Heart left ventricle (tissue), 16 donors: ENCODE results near the gene CILP2. TPM values are rescaled to one million over a fixed set of nuclear protein-coding genes. Genes with fewer than 3 reads are reported as not detected.

ENCODE experiments used
- ATAC-seq, 4 donors: fragments of 200-7000 bp; cut with Tn5 transposase; one replicate each; pipeline ENCODE4 v1.9.1; 2020 to 2022; ENCODE audit warnings: moderate library complexity in 4 of 4, mild to moderate bottlenecking in 3 of 4, moderate number of reproducible peaks in 1 of 4
- DNase-seq, 5 donors: peaks; one replicate each; pipeline ENCODE4 v3.0.0-alpha.2; 2020
- H3K27ac ChIP-seq, 12 donors: fragments of 200-600 bp; sonication (generic) in 4 of 12; one replicate each; pipeline versions ENCODE4 v1.5.0 to v1.8.0; 2016 to 2022; ENCODE audit warnings: mild to moderate bottlenecking in 2 of 12
- H3K27me3 ChIP-seq, 9 donors: fragments of 200-600 bp; sonication (generic) in 2 of 9; one replicate each; pipeline versions ENCODE4 v1.5.1 to v1.8.0; 2016 to 2022; ENCODE audit warnings: mild to moderate bottlenecking in 3 of 9
- H3K36me3 ChIP-seq, 9 donors: fragments of 200-600 bp; sonication (generic) in 2 of 9; one replicate each; pipeline versions ENCODE4 v1.5.0 to v1.8.0; 2018 to 2022; ENCODE audit warnings: mild to moderate bottlenecking in 2 of 9
- H3K4me1 ChIP-seq, 12 donors: fragments of 200-600 bp; sonication (generic) in 4 of 12; one replicate each; pipeline versions ENCODE4 v1.5.0 to v1.8.0; 2016 to 2022; ENCODE audit warnings: mild to moderate bottlenecking in 3 of 12
- H3K4me3 ChIP-seq, 12 donors: fragments of 200-600 bp; sonication (generic) in 4 of 12; one replicate each; pipeline versions ENCODE4 v1.5.0 to v1.8.0; 2017 to 2022; ENCODE audit warnings: mild to moderate bottlenecking in 9 of 12, moderate library complexity in 4 of 12
- H3K9me3 ChIP-seq, 12 donors: fragments of 200-600 bp; sonication (generic) in 4 of 12; one replicate each; pipeline versions ENCODE4 v1.5.0 to v1.8.0; 2016 to 2022; ENCODE audit warnings: mild to moderate bottlenecking in 1 of 12
- POLR2A ChIP-seq, 2 donors: fragments of 450-650 bp; IDR thresholded peaks; one replicate each; pipeline ENCODE4 v1.6.1; 2017; ENCODE audit warnings: antibody characterized with exemption in 2 of 2, mild to moderate bottlenecking in 2 of 2, moderate library complexity in 2 of 2
- WGBS, 4 donors: extraction: QIAGEN DNeasy Blood & Tissue Kit in 2 of 4; methylation state at CpG; one replicate each; pipeline versions ENCODE4 v1.1.5 to v1.1.7; 2013 to 2018; 5-methylcytosine and 5-hydroxymethylcytosine counted together
- intact Hi-C, 10 donors: fragments of 100-400 bp; cut with DNase I; formaldehyde crosslinking; loops; one replicate each; pipeline versions ENCODE4 v1.11.1 to v1.14.2; 2022
- polyA plus RNA-seq, 2 donors: library from polyadenylated mRNA; stranded (reverse); fragments of 200-250 nt; gene quantifications; one replicate each; pipeline ENCODE4 v1.2.3, GENCODE V29; 2013
- total RNA-seq, 9 donors: library from RNA; depleted of rRNA in 2 of 9; stranded (reverse); fragments of >200 nt in 2 of 9; fragmentation: NEBNext Ultra II Directional in 3 of 9; extraction: Animal tissue kit (Norgen Biotek cat#: 25700) in 3 of 9; gene quantifications; one replicate each; pipeline versions ENCODE4 v1.1.0 to v1.2.4, GENCODE V29; 2016 to 2023
- TF ChIP-seq, protein P1 (sequence below), 12 donors: fragments of 200-600 bp; sonication (generic) in 4 of 12; IDR thresholded peaks; one replicate each; pipeline versions ENCODE4 v1.5.0 to v1.8.0; 2018 to 2022; ENCODE audit warnings: antibody characterized with exemption in 12 of 12, mild to moderate bottlenecking in 5 of 12
- donor health status: ischemic (EF 13 %, LVEDD 7.1; RV severe dilation, severe dysfunction).
- donor health status: healthy with polysubstance abuse.
- donor health status: DM: no; HTN: yes; CAD: no.
- donor health status: DM: no; HTN: no; CAD: no.
- donor health status: ischemic (EF 25% LVEDD 6.9; RV normal size, moderate dysfunction).
- donor health status: ischemic (EF 25% LVEDD 5.7; RV mildly dilated, moderate dysfunction).
- donor health status: healthy.
- donor health status: DM: yes; HTN: yes; CAD: no.
- donor health status: ischemic (EF 35%, LVEDD 5.7; RV mildly dilated, moderate dysfunction).
- donor health status: nonischemic (EF 11% LVEDD 7.7; RV severe dilation, severe dysfunction).
- donor health status: DM: yes; HTN: yes; CAD: no.
- donor health status: PGD.
- donor health status: ischemic (EF 29% LVEDD 5.4; RV normal size, mild dysfunction).
- donor health status: nonischemic (EF 23%, LVEDD 6.1; RV moderate dilation, normal function).

The CILP2 gene
- total and polyA plus RNA-seq, 11 donors = 0.07 to 0.61 (median 0.22) TPM; not detected in 2

DNA sequence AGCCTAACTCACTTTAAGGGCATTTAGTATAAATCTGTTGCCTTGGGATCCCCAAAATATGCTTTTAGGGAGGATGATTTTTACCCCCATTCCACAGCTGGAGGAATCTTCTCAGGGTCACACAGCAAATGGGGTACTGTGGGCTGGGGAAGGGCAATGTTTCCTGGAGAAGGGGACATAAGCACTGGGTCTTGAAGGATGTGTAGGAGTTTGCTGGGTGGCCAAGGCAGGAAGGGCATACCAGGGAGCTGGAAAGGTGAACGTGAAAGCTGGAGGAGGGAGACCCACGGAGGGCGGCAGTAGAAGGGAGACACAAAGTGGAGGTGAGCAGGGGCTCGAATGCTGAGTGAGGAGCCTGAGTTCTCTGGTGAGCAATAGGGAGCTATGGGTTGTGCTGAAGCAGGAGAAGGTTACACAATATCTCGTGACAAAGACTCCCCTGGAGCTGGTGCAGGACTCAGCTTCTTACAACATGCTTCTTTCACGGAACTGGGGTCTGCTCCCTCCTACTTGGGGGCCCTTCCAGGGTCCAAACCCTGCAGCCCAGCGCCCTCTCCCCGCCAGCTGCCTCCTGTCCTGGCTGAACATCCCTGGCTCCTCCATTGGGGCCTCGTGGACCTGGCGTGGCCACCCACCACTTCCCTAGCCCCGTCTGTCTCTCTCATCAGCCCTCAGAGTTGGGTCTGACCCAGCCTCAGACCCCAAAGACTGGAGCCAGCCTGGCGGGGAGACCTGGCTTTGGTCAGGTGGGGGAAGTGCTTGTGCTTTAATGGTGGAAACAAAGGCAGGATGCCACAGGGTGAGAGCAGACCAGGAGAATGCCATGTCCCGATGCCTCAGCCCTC is 11.1 kb downstream of the CILP2 start:
- Histone ChIP-seq H3K27me3 (peaks cover 0 to 31% (median 0%) of the 10 kb centered on the region in 9 donors), H3K4me3 (no peak overlapping the region), H3K27ac (no peak overlapping the region), H3K4me1 (peaks cover 0 to 32% (median 2%) of the 10 kb centered on the region in 12 donors), H3K9me3 (no peaks in the 10 kb centered on the region), H3K36me3 (no peaks in the 10 kb centered on the region)
- DNase-seq (no peak), ATAC-seq (no peak)
- intact Hi-C loops = no loop called here
- 61 to 71% (median 68%) methylated on average over 13 of the region's 13 CpGs for WGBS, 4 donors
- TF ChIP-seq, protein P1, sequence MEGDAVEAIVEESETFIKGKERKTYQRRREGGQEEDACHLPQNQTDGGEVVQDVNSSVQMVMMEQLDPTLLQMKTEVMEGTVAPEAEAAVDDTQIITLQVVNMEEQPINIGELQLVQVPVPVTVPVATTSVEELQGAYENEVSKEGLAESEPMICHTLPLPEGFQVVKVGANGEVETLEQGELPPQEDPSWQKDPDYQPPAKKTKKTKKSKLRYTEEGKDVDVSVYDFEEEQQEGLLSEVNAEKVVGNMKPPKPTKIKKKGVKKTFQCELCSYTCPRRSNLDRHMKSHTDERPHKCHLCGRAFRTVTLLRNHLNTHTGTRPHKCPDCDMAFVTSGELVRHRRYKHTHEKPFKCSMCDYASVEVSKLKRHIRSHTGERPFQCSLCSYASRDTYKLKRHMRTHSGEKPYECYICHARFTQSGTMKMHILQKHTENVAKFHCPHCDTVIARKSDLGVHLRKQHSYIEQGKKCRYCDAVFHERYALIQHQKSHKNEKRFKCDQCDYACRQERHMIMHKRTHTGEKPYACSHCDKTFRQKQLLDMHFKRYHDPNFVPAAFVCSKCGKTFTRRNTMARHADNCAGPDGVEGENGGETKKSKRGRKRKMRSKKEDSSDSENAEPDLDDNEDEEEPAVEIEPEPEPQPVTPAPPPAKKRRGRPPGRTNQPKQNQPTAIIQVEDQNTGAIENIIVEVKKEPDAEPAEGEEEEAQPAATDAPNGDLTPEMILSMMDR (IDR thresholded peaks at IDR 0.05) = no peak
- TF ChIP-seq POLR2A (IDR thresholded peaks at IDR 0.05) = no peak

DNA sequence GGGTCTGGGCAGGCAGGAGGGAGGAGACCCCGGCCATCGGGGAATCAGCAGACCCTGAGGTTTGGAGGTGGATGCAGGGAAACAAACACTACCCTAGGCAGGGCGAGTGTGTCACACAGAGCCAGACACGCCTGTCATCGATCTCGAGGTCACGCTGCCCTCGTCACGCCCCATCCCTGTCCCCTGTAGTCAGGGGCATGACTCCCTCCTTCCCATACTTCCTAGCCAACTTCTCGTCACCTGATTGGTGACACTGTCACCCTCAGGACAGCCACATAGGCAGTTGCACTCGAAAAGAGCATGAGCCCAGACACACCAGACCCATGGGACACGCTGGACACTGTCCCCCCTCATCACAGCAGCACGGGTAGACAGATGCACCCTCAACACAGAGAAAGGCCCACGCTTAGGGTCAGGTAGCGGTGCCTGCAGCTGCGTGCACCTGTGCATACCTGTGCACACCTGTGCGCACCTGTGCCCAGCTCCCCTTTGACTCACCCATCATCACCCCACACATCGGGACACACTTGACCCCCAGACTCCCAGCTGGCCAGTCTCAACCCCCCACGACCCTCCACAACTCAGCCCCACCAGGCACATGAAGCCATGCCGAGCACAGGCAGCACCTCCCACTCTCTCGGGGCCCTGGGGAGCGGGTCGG is 11.9 kb downstream of the CILP2 start:
- no peaks in the 10 kb centered on the region for H3K9me3 ChIP-seq
- intact Hi-C loops = loop anchor here in 1 of 10 donors (5.0 kb wide), 1 partner anchor 92 kb away; the partner anchor contains the start of gene GMIP
- no peak for DNase-seq
- no peak for ATAC-seq
- H3K36me3 ChIP-seq = no peaks in the 10 kb centered on the region
- H3K27me3 ChIP-seq = peaks cover 0 to 28% (median 0%) of the 10 kb centered on the region in 9 donors
- H3K27ac ChIP-seq = no peak overlapping the region
- WGBS, 4 donors = 42 to 54% (median 52%) methylated on average over 16 to 23 of the region's 23 CpGs
- TF ChIP-seq POLR2A (IDR thresholded peaks at IDR 0.05) = no peak
- TF ChIP-seq, protein P1 (IDR thresholded peaks at IDR 0.05) = no peak
- no peak overlapping the region for H3K4me3 ChIP-seq
- H3K4me1 ChIP-seq = peaks cover 0 to 32% (median 2%) of the 10 kb centered on the region in 12 donors

DNA sequence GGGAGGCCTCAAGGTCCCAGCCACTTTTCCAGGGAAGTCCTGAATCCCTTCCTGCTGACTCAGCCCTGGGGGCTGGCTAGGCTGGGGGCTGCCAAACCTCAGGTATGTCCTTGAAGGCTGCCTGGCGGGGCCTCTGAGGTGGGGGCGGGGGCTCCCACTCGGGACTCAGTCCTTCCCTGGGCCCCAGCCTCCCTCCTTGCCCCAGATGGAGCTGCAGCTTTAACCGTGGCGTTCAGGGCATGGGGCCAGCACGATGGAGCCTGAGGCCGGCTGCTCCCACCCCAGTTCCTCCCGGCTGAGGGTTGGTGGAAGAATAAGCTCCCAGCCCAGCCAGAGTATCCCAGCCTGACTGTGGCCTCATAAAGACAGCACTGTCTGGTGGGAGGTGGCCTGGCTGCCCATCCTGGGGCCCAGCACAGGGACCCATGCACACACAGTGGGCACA is 12.4 kb downstream of the CILP2 start:
- Histone ChIP-seq H3K27ac (no peak overlapping the region), H3K4me3 (no peak overlapping the region), H3K36me3 (no peaks in the 10 kb centered on the region), H3K27me3 (peaks cover 0 to 27% (median 0%) of the 10 kb centered on the region in 9 donors), H3K9me3 (no peaks in the 10 kb centered on the region), H3K4me1 (peaks cover 0 to 32% (median 2%) of the 10 kb centered on the region in 12 donors)
- DNase-seq (no peak), ATAC-seq (no peak)
- no peak for TF ChIP-seq POLR2A (IDR thresholded peaks at IDR 0.05)
- TF ChIP-seq, protein P1 (IDR thresholded peaks at IDR 0.05) = no peak
- WGBS, 4 donors = 25 to 49% (median 35%) methylated on average over 6 to 8 of the region's 8 CpGs
- intact Hi-C loops = loop anchor here in 1 of 10 donors (5.0 kb wide), 1 partner anchor 92 kb away; the partner anchor contains the start of gene GMIP
